Endodermal cell (in vitro differentiated cells): ENCODE data around the gene MXRA7. TPM values are rescaled to one million over a fixed set of nuclear protein-coding genes. Genes with fewer than 3 reads are reported as not detected.

Source experiments
- DNase-seq: peaks from one replicate; pipeline ENCODE4 v3.0.0-alpha.2; 2017
- H3K27ac ChIP-seq: 2 replicates; pipeline ENCODE4 v1.5.1; 2013; ENCODE audit warnings: mild to moderate bottlenecking, low read depth, low read length, moderate library complexity
- H3K27me3 ChIP-seq: 2 replicates; pipeline ENCODE4 v1.6.1; 2013; ENCODE audit warnings: mild to moderate bottlenecking, low read length, moderate library complexity; ENCODE audit not compliant: insufficient read depth, control insufficient read depth, poor library complexity, severe bottlenecking
- H3K36me3 ChIP-seq: 2 replicates; pipeline ENCODE4 v1.7.0; 2013; ENCODE audit warnings: mild to moderate bottlenecking, low read length, moderate library complexity; ENCODE audit not compliant: control insufficient read depth, insufficient read depth
- H3K4me1 ChIP-seq: one replicate; pipeline ENCODE4 v1.7.0; 2013; ENCODE audit warnings: low read length; ENCODE audit not compliant: control insufficient read depth, insufficient read depth
- H3K4me3 ChIP-seq: 2 replicates; pipeline ENCODE4 v1.5.1; 2013; ENCODE audit warnings: mild to moderate bottlenecking, low read length, moderate library complexity
- H3K9ac ChIP-seq: 2 replicates; pipeline ENCODE4 v1.6.1; 2013; ENCODE audit warnings: mild to moderate bottlenecking, low read length, moderate library complexity; ENCODE audit not compliant: poor library complexity, severe bottlenecking; ENCODE audit errors: extremely low read depth
- H3K9me3 ChIP-seq: 2 replicates; pipeline ENCODE4 v1.6.1; 2013; ENCODE audit warnings: mild to moderate bottlenecking, low read length, moderate library complexity; ENCODE audit not compliant: control insufficient read depth
- H3K27ac Mint-ChIP-seq: 2 replicates; pipeline ENCODE4 v1.8.0; 2020; ENCODE audit warnings: mixed read lengths
- H3K27me3 Mint-ChIP-seq: 2 replicates; pipeline ENCODE4 v1.8.0; 2021; ENCODE audit warnings: mild to moderate bottlenecking, mixed read lengths; ENCODE audit not compliant: insufficient read depth
- H3K36me3 Mint-ChIP-seq: 2 replicates; pipeline ENCODE4 v1.8.0; 2020; ENCODE audit warnings: low read depth, mixed read lengths
- H3K4me1 Mint-ChIP-seq: 2 replicates; pipeline ENCODE4 v1.8.0; 2020; ENCODE audit warnings: mixed read lengths
- H3K4me3 Mint-ChIP-seq: 2 replicates; pipeline ENCODE4 v1.8.0; 2020; ENCODE audit warnings: mild to moderate bottlenecking, moderate library complexity, mixed read lengths
- H3K9me3 Mint-ChIP-seq: 2 replicates; pipeline ENCODE4 v1.8.0; 2020; ENCODE audit warnings: mild to moderate bottlenecking, mixed read lengths
- WGBS, 2 experiments: methylation state at CpG; one replicate each; pipeline versions ENCODE4 v1.1.5 to v1.1.7; 2013; ENCODE audit warnings: missing lambda C conversion rate in 2 of 2, mixed read lengths in 1 of 2; ENCODE audit not compliant: insufficient coverage in 1 of 2, insufficient read length in 1 of 2; 5-methylcytosine and 5-hydroxymethylcytosine counted together
- total RNA-seq, 2 donors: library from RNA; stranded (reverse); fragmentation: NEBNext Ultra II Directional in 1 of 2; extraction: Animal tissue kit (Norgen Biotek cat#: 25700) in 1 of 2; gene quantifications; 2 replicates in 1 of 2; 3 replicates in 1 of 2; pipeline ENCODE4 v1.2.1, GENCODE V29; 2021
- TF ChIP-seq, protein P1 (sequence below): fragments of 200-600 bp; sonication (generic); conservative IDR thresholded peaks from 2 replicates; pipeline ENCODE4 v1.5.0; 2021; ENCODE audit warnings: antibody characterized with exemption, mild to moderate bottlenecking

Gene MXRA7
- total RNA-seq, 2 donors from 2014 or later, result 61.6 to 77.1 TPM

DNA sequence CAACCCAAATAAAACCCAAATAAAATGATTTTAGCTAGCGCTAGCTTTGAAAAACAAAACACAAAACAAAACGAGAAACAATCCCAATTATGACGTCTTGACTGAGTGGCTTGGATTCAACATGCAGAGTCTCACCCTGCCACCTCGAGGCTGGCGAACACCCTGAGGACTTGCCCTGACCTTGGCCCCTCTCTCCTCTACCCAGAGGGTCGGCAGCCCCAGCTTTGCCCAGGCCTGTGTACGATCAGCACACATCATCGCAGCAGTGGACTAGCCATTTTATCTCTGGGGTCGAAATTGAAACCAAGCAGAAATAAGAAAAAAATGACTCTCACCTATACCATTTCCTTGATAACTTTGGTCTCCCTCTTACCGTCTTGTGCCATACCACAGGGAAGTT, 10.7 kb upstream of the MXRA7 start:
- Histone ChIP-seq H3K9ac (no peak overlapping the region), H3K27me3 (no peaks in the 10 kb centered on the region), H3K36me3 (peaks cover 77% of the 10 kb centered on the region), H3K27ac (no peak overlapping the region), H3K4me3 (no peak overlapping the region), H3K9me3 (no peaks in the 10 kb centered on the region), H3K4me1 (no peaks in the 10 kb centered on the region)
- TF ChIP-seq, protein P1, sequence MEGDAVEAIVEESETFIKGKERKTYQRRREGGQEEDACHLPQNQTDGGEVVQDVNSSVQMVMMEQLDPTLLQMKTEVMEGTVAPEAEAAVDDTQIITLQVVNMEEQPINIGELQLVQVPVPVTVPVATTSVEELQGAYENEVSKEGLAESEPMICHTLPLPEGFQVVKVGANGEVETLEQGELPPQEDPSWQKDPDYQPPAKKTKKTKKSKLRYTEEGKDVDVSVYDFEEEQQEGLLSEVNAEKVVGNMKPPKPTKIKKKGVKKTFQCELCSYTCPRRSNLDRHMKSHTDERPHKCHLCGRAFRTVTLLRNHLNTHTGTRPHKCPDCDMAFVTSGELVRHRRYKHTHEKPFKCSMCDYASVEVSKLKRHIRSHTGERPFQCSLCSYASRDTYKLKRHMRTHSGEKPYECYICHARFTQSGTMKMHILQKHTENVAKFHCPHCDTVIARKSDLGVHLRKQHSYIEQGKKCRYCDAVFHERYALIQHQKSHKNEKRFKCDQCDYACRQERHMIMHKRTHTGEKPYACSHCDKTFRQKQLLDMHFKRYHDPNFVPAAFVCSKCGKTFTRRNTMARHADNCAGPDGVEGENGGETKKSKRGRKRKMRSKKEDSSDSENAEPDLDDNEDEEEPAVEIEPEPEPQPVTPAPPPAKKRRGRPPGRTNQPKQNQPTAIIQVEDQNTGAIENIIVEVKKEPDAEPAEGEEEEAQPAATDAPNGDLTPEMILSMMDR, result no peak
- Mint-ChIP-seq H3K36me3 (peaks cover 75% of the 10 kb centered on the region), H3K27me3 (no peaks in the 10 kb centered on the region), H3K27ac (no peak overlapping the region), H3K4me1 (peaks cover 5% of the 10 kb centered on the region), H3K4me3 (no peak overlapping the region), H3K9me3 (no peaks in the 10 kb centered on the region)
- WGBS, 2 experiments, result 86 to 94% methylated on average over 10 of the region's 10 CpGs
- no peak for DNase-seq

DNA sequence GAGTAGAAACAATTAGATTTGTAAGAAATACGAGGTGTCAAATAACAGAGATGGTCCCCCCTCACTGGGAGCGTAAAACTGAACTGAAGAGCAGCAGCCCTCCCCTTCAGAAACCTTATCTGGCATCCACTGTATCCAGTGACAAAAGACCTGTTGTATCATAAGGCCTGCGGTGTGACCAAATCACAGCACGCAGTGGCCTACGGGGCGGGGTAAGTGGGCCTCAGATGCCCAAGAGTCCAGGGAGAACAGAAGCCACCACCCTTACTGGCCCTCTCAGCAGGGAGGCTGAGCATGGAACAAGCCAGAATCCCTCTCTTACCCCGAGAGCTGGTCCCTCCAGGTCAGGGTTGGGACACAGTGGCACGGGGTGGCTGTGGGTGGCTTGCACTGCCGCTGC, 10.2 kb upstream of the MXRA7 start:
- H3K27ac ChIP-seq, result no peak overlapping the region
- H3K4me1 Mint-ChIP-seq, result peaks cover 5% of the 10 kb centered on the region
- TF ChIP-seq, protein P1, result no peak
- no peak overlapping the region for H3K4me3 Mint-ChIP-seq
- H3K9me3 ChIP-seq, result no peaks in the 10 kb centered on the region
- H3K36me3 ChIP-seq, result peaks cover 82% of the 10 kb centered on the region
- no peak overlapping the region for H3K27ac Mint-ChIP-seq
- H3K27me3 ChIP-seq, result no peaks in the 10 kb centered on the region
- H3K9me3 Mint-ChIP-seq, result no peaks in the 10 kb centered on the region
- DNase-seq, result no peak
- peaks cover 80% of the 10 kb centered on the region for H3K36me3 Mint-ChIP-seq
- 96 to 97% methylated on average over 6 to 9 of the region's 9 CpGs for WGBS, 2 experiments
- no peak overlapping the region for H3K4me3 ChIP-seq
- H3K27me3 Mint-ChIP-seq, result no peaks in the 10 kb centered on the region
- H3K4me1 ChIP-seq, result no peaks in the 10 kb centered on the region
- no peak overlapping the region for H3K9ac ChIP-seq

DNA sequence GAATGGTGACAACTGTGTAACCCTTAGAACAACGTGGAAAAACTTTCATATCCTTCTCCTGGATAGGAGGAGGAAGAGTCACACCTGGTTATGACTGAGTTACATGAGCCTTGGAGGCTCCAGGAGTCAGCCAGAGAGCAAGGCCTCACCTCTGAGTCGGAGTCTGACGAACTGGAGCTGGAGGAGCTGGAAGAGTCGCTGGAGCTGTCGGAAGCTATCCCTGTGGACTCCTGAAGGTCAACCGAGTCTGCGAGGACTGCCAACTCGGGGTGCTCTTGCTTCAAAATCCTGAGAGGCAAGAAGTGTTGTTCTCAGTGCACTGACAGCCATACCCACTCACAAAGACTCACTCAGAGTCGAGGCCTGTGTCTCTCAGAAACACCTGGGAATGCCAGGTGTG, 9.4 kb upstream of the MXRA7 start:
- H3K27me3 ChIP-seq, result no peaks in the 10 kb centered on the region
- no peaks in the 10 kb centered on the region for H3K4me1 ChIP-seq
- TF ChIP-seq, protein P1, result no peak
- H3K4me3 ChIP-seq, result no peak overlapping the region
- no peak overlapping the region for H3K9ac ChIP-seq
- Mint-ChIP-seq H3K27ac (no peak overlapping the region), H3K9me3 (no peaks in the 10 kb centered on the region), H3K4me1 (no peaks in the 10 kb centered on the region), H3K27me3 (no peaks in the 10 kb centered on the region), H3K4me3 (no peak overlapping the region), H3K36me3 (peaks cover 78% of the 10 kb centered on the region)
- DNase-seq, result no peak
- WGBS, 2 experiments, result 96 to 98% methylated on average over 8 to 9 of the region's 9 CpGs
- H3K36me3 ChIP-seq, result peaks cover 89% of the 10 kb centered on the region
- H3K9me3 ChIP-seq, result no peaks in the 10 kb centered on the region
- no peak overlapping the region for H3K27ac ChIP-seq
